Kidney (tissue), 14 donors: ENCODE measurements around the gene LARP4. TPM values are rescaled to one million over a fixed set of nuclear protein-coding genes. Genes with fewer than 3 reads are reported as not detected.
"Not testable (repeated sequence)": the region's sequence is repeated elsewhere in the genome, so short reads cannot be mapped to it uniquely, and the experiment has no call there.

Experiments used
- DNase-seq, 5 donors: peaks; one replicate each; pipeline ENCODE4 v3.0.0-alpha.2; 2013 to 2020
- FAIRE-seq: peaks from 2 replicates; lab custom pipeline; 2012; peaks lifted over from hg19 to GRCh38; lab: Jason Lieb, UNC
- H3K27ac ChIP-seq, 2 donors: one replicate each; pipeline ENCODE4 v1.7.0; 2013; ENCODE audit warnings: low read depth in 2 of 2, low read length in 2 of 2, inconsistent platforms in 1 of 2
- H3K27me3 ChIP-seq: one replicate; pipeline ENCODE4 v1.7.1; 2013; ENCODE audit warnings: low read length, inconsistent platforms; ENCODE audit not compliant: control insufficient read depth, insufficient read depth
- H3K36me3 ChIP-seq, 3 donors: one replicate each; pipeline versions ENCODE4 v1.7.0 to v1.7.1; 2013; ENCODE audit warnings: low read length in 3 of 3, control low read depth in 1 of 3, inconsistent platforms in 1 of 3; ENCODE audit not compliant: insufficient read depth in 3 of 3, control insufficient read depth in 2 of 3
- H3K4me1 ChIP-seq, 3 donors: one replicate each; pipeline versions ENCODE4 v1.7.0 to v1.7.1; 2013; ENCODE audit warnings: low read length in 3 of 3, inconsistent platforms in 1 of 3, low read depth in 1 of 3; ENCODE audit not compliant: control insufficient read depth in 2 of 3, insufficient read depth in 2 of 3
- H3K4me3 ChIP-seq, 3 donors: one replicate each; pipeline versions ENCODE4 v1.7.0 to v1.8.1; 2013; ENCODE audit warnings: low read length in 3 of 3, control low read depth in 1 of 3, inconsistent platforms in 1 of 3
- H3K9ac ChIP-seq, 3 donors: one replicate each; pipeline versions ENCODE4 v1.7.0 to v1.7.1; 2013; ENCODE audit warnings: low read length in 3 of 3, control low read depth in 1 of 3, inconsistent platforms in 1 of 3
- H3K9me3 ChIP-seq, 3 donors: one replicate each; pipeline versions ENCODE4 v1.7.0 to v1.7.1; 2013; ENCODE audit warnings: low read length in 3 of 3, control low read depth in 1 of 3, inconsistent platforms in 1 of 3; ENCODE audit not compliant: control insufficient read depth in 2 of 3, insufficient read depth in 1 of 3
- CTCF ChIP-seq: IDR thresholded peaks from 3 replicates; pipeline ENCODE4 v1.5.1; 2012; ENCODE audit warnings: mild to moderate bottlenecking, moderate library complexity, borderline replicate concordance; ENCODE audit not compliant: insufficient read depth; ENCODE audit errors: extremely low read depth
- intact Hi-C: fragments of 100-400 bp; cut with DNase I; formaldehyde crosslinking; loops from one replicate; pipeline ENCODE4 v1.11.1; 2022
- polyA plus RNA-seq: library from polyadenylated mRNA; stranded (reverse); fragments of 350-450 nt; fragmentation: Illumina TruSeq; extraction: RNeasy Lipid Tissue Mini Kit (QIAGEN cat#74804); gene quantifications from one replicate; pipeline ENCODE4 v1.2.3, GENCODE V29; 2014; ENCODE audit warnings: low read depth, low replicate concordance; ENCODE audit not compliant: insufficient read depth
- total RNA-seq: library from RNA; stranded (reverse); fragmentation: NEBNext Ultra II Directional; extraction: Animal tissue kit (Norgen Biotek cat#: 25700); gene quantifications from one replicate; pipeline ENCODE4 v1.2.1, GENCODE V29; 2021
- donor health status: control.
- donor health status: control.
- donor health status: control.
- donor health status: control.
- donor health status: control.
- donor health status: DM: yes; HTN: yes; CAD: no.
- donor health status: Normal renal cell carcinoma (clear cell type).

The LARP4 gene
- total and polyA plus RNA-seq, 2 donors from 2014 or later, result 17.1 to 56.1 TPM

GRCh38 chr12:50365709-50366406 is 34.8 kb upstream of the LARP4 start:
- Histone ChIP-seq H3K4me3 (no peak overlapping the region), H3K27ac (no peak overlapping the region), H3K4me1 (no peaks in the 10 kb centered on the region), H3K9me3 (no peaks in the 10 kb centered on the region), H3K27me3 (no peaks in the 10 kb centered on the region), H3K9ac (no peak overlapping the region), H3K36me3 (no peaks in the 10 kb centered on the region)
- intact Hi-C loops, result no loop called here
- DNase-seq, result no peak
- TF ChIP-seq CTCF, result no peak
- FAIRE-seq, result no peak

- DNase-seq, H3K36me3 ChIP-seq, FAIRE-seq, H3K27me3 ChIP-seq, H3K27ac ChIP-seq, intact Hi-C loops, H3K4me1 ChIP-seq, H3K4me3 ChIP-seq, H3K9me3 ChIP-seq, H3K9ac ChIP-seq: not testable (repeated sequence)
Measured at GRCh38 chr12:50370672-50371071, 30.0 kb upstream of the LARP4 start.

GRCh38 chr12:50375802-50376201 is 24.9 kb upstream of the LARP4 start:
- Histone ChIP-seq H3K9me3 (no peaks in the 10 kb centered on the region), H3K27ac (no peak overlapping the region), H3K4me1 (no peaks in the 10 kb centered on the region), H3K27me3 (no peaks in the 10 kb centered on the region), H3K9ac (no peak overlapping the region), H3K36me3 (no peaks in the 10 kb centered on the region), H3K4me3 (no peak overlapping the region)
- FAIRE-seq (no peak), DNase-seq (no peak)
- no peak for TF ChIP-seq CTCF
- intact Hi-C loops, result no loop called here

- H3K9me3 ChIP-seq, result no peaks in the 10 kb centered on the region
- no peaks in the 10 kb centered on the region for H3K4me1 ChIP-seq
- TF ChIP-seq CTCF, result no peak
- no peak overlapping the region for H3K9ac ChIP-seq
- no peak for DNase-seq
- no peak overlapping the region for H3K4me3 ChIP-seq
- intact Hi-C loops, result no loop called here
- no peaks in the 10 kb centered on the region for H3K36me3 ChIP-seq
- FAIRE-seq, result no peak
- H3K27me3 ChIP-seq, result no peaks in the 10 kb centered on the region
- no peak overlapping the region for H3K27ac ChIP-seq
Measured at GRCh38 chr12:50380761-50381325, 19.8 kb upstream of the LARP4 start.
